ENCODE measurements around the gene CLCN1.
A peak's percentile ranks its signal among the peaks of the same experiment; 100 is the strongest.

GRCh38 chr7:143372070-143372469 lies 56.2 kb downstream of the CLCN1 start:
- TF ChIP-seq CTCF (IDR thresholded peaks at IDR 0.05 in 8 of 11, conservative IDR thresholded peaks at IDR 0.05 in 3 of 11) (peak in 3 of 11 experiments; percentile 12 to 37 (median 33)), POLR2A (IDR thresholded peaks at IDR 0.05) (no peak), POLR2AphosphoS5 (IDR thresholded peaks at IDR 0.05) (peak in 1 of 3 donors; percentile 47)
